M059J (cell line): Measurements from ENCODE around the gene PCSK5. TPM values are rescaled to one million over a fixed set of nuclear protein-coding genes. Genes with fewer than 3 reads are reported as not detected.
A peak's percentile ranks its signal among the peaks of the same experiment; 100 is the strongest.

Source experiments
- DNase-seq: peaks from one replicate; pipeline ENCODE4 v3.0.0-alpha.2; 2012; ENCODE audit warnings: low read depth
- total RNA-seq: library from RNA; depleted of rRNA; stranded (reverse); fragments of >200 nt; shearing (Covaris generic); gene quantifications from 2 replicates; pipeline ENCODE4 v1.2.3, GENCODE V29; 2014

Gene PCSK5
- total RNA-seq, 1 experiment from 2014 or later = 0.10 TPM

- DNase-seq = no peak
These were observed 504.9 kb downstream of the PCSK5 start for GRCh38 chr9:76395381-76395780.

GRCh38 chr9:76396144-76396543 lies 505.7 kb downstream of the PCSK5 start:
- DNase-seq = no peak

- no peak for DNase-seq
These were observed 506.1 kb downstream of the PCSK5 start for GRCh38 chr9:76396597-76396996.

GRCh38 chr9:76399856-76400255 lies 509.4 kb downstream of the PCSK5 start:
- DNase-seq = no peak

- DNase-seq = peak; percentile 90
These were observed 510.1 kb downstream of the PCSK5 start for GRCh38 chr9:76400534-76401096.

- DNase-seq = peak; percentile 30
These were observed 510.7 kb downstream of the PCSK5 start for GRCh38 chr9:76401176-76401575.

GRCh38 chr9:76401580-76402354 lies 511.3 kb downstream of the PCSK5 start:
- peak; percentile 61 for DNase-seq

GRCh38 chr9:76403352-76403751 lies 512.9 kb downstream of the PCSK5 start:
- peak; percentile 91 for DNase-seq

GRCh38 chr9:76404401-76404800 lies 513.9 kb downstream of the PCSK5 start:
- no peak for DNase-seq

GRCh38 chr9:76405340-76405739 lies 514.9 kb downstream of the PCSK5 start:
- DNase-seq = no peak

- no peak for DNase-seq
These were observed 515.4 kb downstream of the PCSK5 start for GRCh38 chr9:76405868-76406267.
